ENCODE results near the gene CDK7.
"Not testable (repeated sequence)": the region's sequence is repeated elsewhere in the genome, so short reads cannot be mapped to it uniquely, and the experiment has no call there.

The CDK7 gene

GRCh38 chr5:69217548-69218526, 16.8 kb upstream of the CDK7 start:
- Histone ChIP-seq H3K36me3 (ENCODE audit: insufficient read depth, low read depth, low read length) (peaks cover 7% of the 10 kb centered on the region; the same call in 1 of the 2 replicates), H3K9ac (ENCODE audit: low read depth, low read length) (peak overlapping the region; percentile 95; the same call in 1 of the 2 replicates), H3K9me3 (ENCODE audit: insufficient read depth, low read depth, low read length) (no peaks in the 10 kb centered on the region), H3K4me1 (ENCODE audit: insufficient read depth, low read length) (no peaks in the 10 kb centered on the region), H3K27me3 (ENCODE audit: insufficient read depth, low read length) (no peaks in the 10 kb centered on the region), H3K4me3 (ENCODE audit: low read length) (peak overlapping the region; percentile 95), H3K27ac (ENCODE audit: low read length) (peak overlapping the region; percentile 90)

GRCh38 chr5:69219939-69220338, 14.7 kb upstream of the CDK7 start:
- H3K27me3 ChIP-seq (ENCODE audit: insufficient read depth, low read length): no peaks in the 10 kb centered on the region
- no peaks in the 10 kb centered on the region for H3K9me3 ChIP-seq (ENCODE audit: insufficient read depth, low read depth, low read length)
- H3K9ac ChIP-seq (ENCODE audit: low read depth, low read length): no peak overlapping the region
- no peaks in the 10 kb centered on the region for H3K4me1 ChIP-seq (ENCODE audit: insufficient read depth, low read length)
- H3K4me3 ChIP-seq (ENCODE audit: low read length): no peak overlapping the region
- no peak overlapping the region for H3K27ac ChIP-seq (ENCODE audit: low read length)
- no peaks in the 10 kb centered on the region for H3K36me3 ChIP-seq (ENCODE audit: insufficient read depth, low read depth, low read length)

DNA sequence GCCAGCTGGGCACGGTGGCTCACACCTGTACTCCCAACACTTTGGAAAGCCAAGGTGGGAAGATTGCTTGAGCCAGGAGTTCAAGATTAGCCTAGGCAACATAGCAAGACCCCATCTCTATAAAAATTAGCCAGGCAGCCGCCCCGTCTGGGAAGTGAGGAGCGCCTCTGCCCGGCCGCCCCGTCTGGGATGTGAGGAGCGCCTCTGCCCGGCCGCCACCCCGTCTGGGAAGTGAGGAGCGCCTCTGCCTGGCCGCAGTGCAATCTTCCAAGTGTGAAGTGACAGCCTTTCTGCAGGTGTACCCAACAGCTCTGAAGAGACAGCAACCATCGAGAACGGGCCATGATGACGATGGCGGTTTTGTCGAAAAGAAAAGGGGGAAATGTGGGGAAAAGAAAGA, 14.3 kb upstream of the CDK7 start:
- H3K27ac ChIP-seq (ENCODE audit: low read length); H3K36me3 ChIP-seq (ENCODE audit: insufficient read depth, low read depth, low read length); H3K4me1 ChIP-seq (ENCODE audit: insufficient read depth, low read length); H3K9me3 ChIP-seq (ENCODE audit: insufficient read depth, low read depth, low read length); H3K27me3 ChIP-seq (ENCODE audit: insufficient read depth, low read length); H3K9ac ChIP-seq (ENCODE audit: low read depth, low read length); H3K4me3 ChIP-seq (ENCODE audit: low read length): not testable (repeated sequence)

DNA sequence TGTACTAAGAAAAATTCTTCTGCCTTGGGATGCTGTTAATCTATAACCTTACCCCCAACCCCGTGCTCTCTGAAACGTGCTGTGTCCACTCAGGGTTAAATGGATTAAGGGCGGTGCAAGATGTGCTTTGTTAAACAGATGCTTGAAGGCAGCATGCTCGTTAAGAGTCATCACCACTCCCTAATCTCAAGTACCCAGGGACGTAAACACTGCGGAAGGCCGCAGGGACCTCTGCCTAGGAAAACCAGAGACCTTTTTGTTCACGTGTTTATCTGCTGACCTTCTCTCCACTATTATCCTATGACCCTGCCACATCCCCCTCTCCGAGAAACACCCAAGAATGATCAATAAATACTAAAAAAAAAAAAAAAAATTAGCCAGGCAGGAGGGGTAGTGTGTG, 13.9 kb upstream of the CDK7 start:
- not testable (repeated sequence) for H3K9me3 ChIP-seq (ENCODE audit: insufficient read depth, low read depth, low read length); H3K4me1 ChIP-seq (ENCODE audit: insufficient read depth, low read length); H3K27ac ChIP-seq (ENCODE audit: low read length); H3K4me3 ChIP-seq (ENCODE audit: low read length); H3K27me3 ChIP-seq (ENCODE audit: insufficient read depth, low read length); H3K36me3 ChIP-seq (ENCODE audit: insufficient read depth, low read depth, low read length); H3K9ac ChIP-seq (ENCODE audit: low read depth, low read length)

DNA sequence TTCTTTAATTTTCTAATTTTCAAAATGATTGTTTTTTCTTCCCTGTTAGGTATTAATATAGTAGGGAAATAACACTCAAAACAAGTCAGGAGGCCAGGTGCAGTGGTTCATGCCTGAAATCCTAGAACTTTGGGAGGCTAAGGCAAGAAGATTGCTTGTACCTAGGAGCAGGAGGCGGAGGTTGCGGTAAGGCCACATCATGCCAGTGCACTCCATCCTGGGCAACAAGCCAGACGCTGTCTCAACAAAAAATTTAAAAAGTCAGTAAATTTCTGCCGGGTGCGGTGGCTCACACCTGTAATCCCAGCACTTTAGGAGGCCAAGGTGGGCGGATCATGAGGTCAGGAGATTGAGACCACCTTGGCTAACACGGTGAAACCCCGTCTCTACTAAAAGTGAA, 10.2 kb upstream of the CDK7 start:
- H3K4me1 ChIP-seq (ENCODE audit: insufficient read depth, low read length): no peaks in the 10 kb centered on the region
- no peaks in the 10 kb centered on the region for H3K9me3 ChIP-seq (ENCODE audit: insufficient read depth, low read depth, low read length)
- H3K4me3 ChIP-seq (ENCODE audit: low read length): no peak overlapping the region
- H3K36me3 ChIP-seq (ENCODE audit: insufficient read depth, low read depth, low read length): peaks cover 28% of the 10 kb centered on the region
- no peaks in the 10 kb centered on the region for H3K27me3 ChIP-seq (ENCODE audit: insufficient read depth, low read length)
- H3K27ac ChIP-seq (ENCODE audit: low read length): no peak overlapping the region
- no peak overlapping the region for H3K9ac ChIP-seq (ENCODE audit: low read depth, low read length)

GRCh38 chr5:69225860-69226259, 8.8 kb upstream of the CDK7 start:
- Histone ChIP-seq H3K27me3 (ENCODE audit: insufficient read depth, low read length) (no peaks in the 10 kb centered on the region), H3K9me3 (ENCODE audit: insufficient read depth, low read depth, low read length) (no peaks in the 10 kb centered on the region), H3K4me1 (ENCODE audit: insufficient read depth, low read length) (no peaks in the 10 kb centered on the region), H3K27ac (ENCODE audit: low read length) (no peak overlapping the region), H3K4me3 (ENCODE audit: low read length) (no peak overlapping the region), H3K9ac (ENCODE audit: low read depth, low read length) (no peak overlapping the region), H3K36me3 (ENCODE audit: insufficient read depth, low read depth, low read length) (peaks cover 35% of the 10 kb centered on the region)

GRCh38 chr5:69230181-69230580, 4.5 kb upstream of the CDK7 start:
- H3K27ac ChIP-seq (ENCODE audit: low read length): no peak overlapping the region
- peaks cover 35% of the 10 kb centered on the region for H3K36me3 ChIP-seq (ENCODE audit: insufficient read depth, low read depth, low read length)
- H3K27me3 ChIP-seq (ENCODE audit: insufficient read depth, low read length): no peaks in the 10 kb centered on the region
- H3K4me1 ChIP-seq (ENCODE audit: insufficient read depth, low read length): no peaks in the 10 kb centered on the region
- no peaks in the 10 kb centered on the region for H3K9me3 ChIP-seq (ENCODE audit: insufficient read depth, low read depth, low read length)
- H3K9ac ChIP-seq (ENCODE audit: low read depth, low read length): no peak overlapping the region
- no peak overlapping the region for H3K4me3 ChIP-seq (ENCODE audit: low read length)

DNA sequence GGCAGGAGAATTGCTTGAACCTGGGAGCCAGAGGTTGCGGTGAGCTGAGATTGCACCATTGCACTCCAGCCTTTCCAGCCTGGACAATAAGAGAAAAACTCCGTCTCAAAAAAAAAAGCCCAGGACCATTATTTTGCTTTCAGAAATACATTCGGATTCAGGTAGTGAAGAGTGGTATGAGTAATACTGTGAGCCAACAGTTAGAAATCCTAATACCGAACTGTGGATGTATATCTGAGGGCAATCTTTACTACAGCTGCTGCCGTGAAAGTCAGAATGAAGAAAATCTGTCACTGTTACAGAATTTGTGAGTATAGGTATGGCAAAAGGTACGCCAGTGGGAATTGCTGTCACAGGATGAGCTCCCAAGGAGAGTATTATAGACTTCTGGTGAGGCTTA, 3.4 kb upstream of the CDK7 start:
- Histone ChIP-seq H3K9me3 (ENCODE audit: insufficient read depth, low read depth, low read length) (no peaks in the 10 kb centered on the region), H3K9ac (ENCODE audit: low read depth, low read length) (no peak overlapping the region), H3K4me1 (ENCODE audit: insufficient read depth, low read length) (no peaks in the 10 kb centered on the region), H3K27me3 (ENCODE audit: insufficient read depth, low read length) (no peaks in the 10 kb centered on the region), H3K36me3 (ENCODE audit: insufficient read depth, low read depth, low read length) (peaks cover 29% of the 10 kb centered on the region), H3K27ac (ENCODE audit: low read length) (no peak overlapping the region), H3K4me3 (ENCODE audit: low read length) (no peak overlapping the region)

GRCh38 chr5:69231851-69232250, 2.8 kb upstream of the CDK7 start:
- H3K9me3 ChIP-seq (ENCODE audit: insufficient read depth, low read depth, low read length): no peaks in the 10 kb centered on the region
- no peaks in the 10 kb centered on the region for H3K4me1 ChIP-seq (ENCODE audit: insufficient read depth, low read length)
- no peak overlapping the region for H3K4me3 ChIP-seq (ENCODE audit: low read length)
- H3K27me3 ChIP-seq (ENCODE audit: insufficient read depth, low read length): no peaks in the 10 kb centered on the region
- peaks cover 29% of the 10 kb centered on the region for H3K36me3 ChIP-seq (ENCODE audit: insufficient read depth, low read depth, low read length)
- H3K9ac ChIP-seq (ENCODE audit: low read depth, low read length): no peak overlapping the region
- no peak overlapping the region for H3K27ac ChIP-seq (ENCODE audit: low read length)

- H3K4me3 ChIP-seq (ENCODE audit: low read length); H3K4me1 ChIP-seq (ENCODE audit: insufficient read depth, low read length); H3K27ac ChIP-seq (ENCODE audit: low read length); H3K27me3 ChIP-seq (ENCODE audit: insufficient read depth, low read length); H3K9me3 ChIP-seq (ENCODE audit: insufficient read depth, low read depth, low read length); H3K9ac ChIP-seq (ENCODE audit: low read depth, low read length): not testable (repeated sequence)
- peaks cover 40% of the 10 kb centered on the region for H3K36me3 ChIP-seq (ENCODE audit: insufficient read depth, low read depth, low read length)
Measured at GRCh38 chr5:69236733-69237132, 2.0 kb downstream of the CDK7 start.

DNA sequence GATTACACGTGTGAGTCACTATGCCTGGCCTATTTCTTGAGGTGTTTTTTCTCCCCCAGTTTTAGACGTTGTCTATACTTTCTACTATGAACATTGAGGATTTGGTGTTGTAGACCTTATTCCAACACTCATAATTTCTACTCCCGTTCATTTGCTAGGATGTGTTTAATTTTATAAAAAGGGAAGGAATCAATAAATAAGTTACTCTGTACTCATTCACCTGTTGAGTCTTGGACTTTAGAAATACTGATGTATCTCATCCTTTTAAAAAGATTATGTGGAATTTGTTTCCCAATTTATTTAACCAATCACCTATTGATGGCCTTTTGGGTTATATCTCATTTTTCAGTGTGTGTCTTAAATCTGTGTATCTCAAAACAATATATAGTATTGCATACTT, 3.2 kb downstream of the CDK7 start:
- Histone ChIP-seq H3K4me3 (ENCODE audit: low read length) (no peak overlapping the region), H3K9me3 (ENCODE audit: insufficient read depth, low read depth, low read length) (no peaks in the 10 kb centered on the region), H3K9ac (ENCODE audit: low read depth, low read length) (no peak overlapping the region), H3K27me3 (ENCODE audit: insufficient read depth, low read length) (no peaks in the 10 kb centered on the region), H3K36me3 (ENCODE audit: insufficient read depth, low read depth, low read length) (peaks cover 40% of the 10 kb centered on the region), H3K27ac (ENCODE audit: low read length) (no peak overlapping the region), H3K4me1 (ENCODE audit: insufficient read depth, low read length) (no peaks in the 10 kb centered on the region)

- H3K36me3 ChIP-seq (ENCODE audit: insufficient read depth, low read depth, low read length): peaks cover 40% of the 10 kb centered on the region
- H3K27ac ChIP-seq (ENCODE audit: low read length): no peak overlapping the region
- H3K9ac ChIP-seq (ENCODE audit: low read depth, low read length): no peak overlapping the region
- H3K4me1 ChIP-seq (ENCODE audit: insufficient read depth, low read length): no peaks in the 10 kb centered on the region
- H3K4me3 ChIP-seq (ENCODE audit: low read length): no peak overlapping the region
- no peaks in the 10 kb centered on the region for H3K27me3 ChIP-seq (ENCODE audit: insufficient read depth, low read length)
- H3K9me3 ChIP-seq (ENCODE audit: insufficient read depth, low read depth, low read length): no peaks in the 10 kb centered on the region
Measured at GRCh38 chr5:69238760-69239251, 4.1 kb downstream of the CDK7 start.
